Epithelial cell of esophagus (primary cell): ENCODE measurements around the gene C16orf54.
A peak's percentile ranks its signal among the peaks of the same experiment; 100 is the strongest.

Experiments used
- DNase-seq: peaks from one replicate; pipeline ENCODE4 v3.0.0; 2010; ENCODE audit warnings: low read depth
- H3K4me3 ChIP-seq: 2 replicates; pipeline ENCODE4 v1.5.1; 2011; ENCODE audit warnings: mild to moderate bottlenecking, low read length, control low read depth
- TF ChIP-seq, protein P1 (sequence below): IDR thresholded peaks from 2 replicates; pipeline ENCODE4 v1.5.1; 2011; ENCODE audit warnings: low read depth, mild to moderate bottlenecking, low read length, control low read depth, inconsistent platforms; ENCODE audit not compliant: insufficient read depth; ENCODE audit errors: missing control alignments

Gene C16orf54

DNA sequence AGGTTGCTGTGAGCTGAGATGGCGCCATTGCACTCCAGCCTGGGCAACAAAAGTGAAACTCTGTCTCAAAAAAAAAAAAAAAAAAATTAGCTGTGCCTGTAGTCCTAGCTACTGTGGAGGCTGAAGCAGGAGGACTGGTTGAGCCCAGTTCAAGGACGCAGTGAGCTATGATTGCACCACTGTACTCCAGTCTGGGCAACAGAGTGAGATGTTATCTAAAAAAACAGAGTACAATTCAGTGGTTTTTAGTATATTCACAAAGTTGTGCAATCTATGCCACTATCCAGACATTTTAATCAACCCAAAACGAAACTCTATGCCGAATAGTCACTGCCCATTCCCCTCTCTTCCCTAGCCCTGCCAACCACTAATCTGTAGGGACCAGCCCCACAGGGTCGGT, 25.1 kb downstream of the C16orf54 start:
- no peak for DNase-seq
- H3K4me3 ChIP-seq = no peak overlapping the region
- TF ChIP-seq, protein P1, sequence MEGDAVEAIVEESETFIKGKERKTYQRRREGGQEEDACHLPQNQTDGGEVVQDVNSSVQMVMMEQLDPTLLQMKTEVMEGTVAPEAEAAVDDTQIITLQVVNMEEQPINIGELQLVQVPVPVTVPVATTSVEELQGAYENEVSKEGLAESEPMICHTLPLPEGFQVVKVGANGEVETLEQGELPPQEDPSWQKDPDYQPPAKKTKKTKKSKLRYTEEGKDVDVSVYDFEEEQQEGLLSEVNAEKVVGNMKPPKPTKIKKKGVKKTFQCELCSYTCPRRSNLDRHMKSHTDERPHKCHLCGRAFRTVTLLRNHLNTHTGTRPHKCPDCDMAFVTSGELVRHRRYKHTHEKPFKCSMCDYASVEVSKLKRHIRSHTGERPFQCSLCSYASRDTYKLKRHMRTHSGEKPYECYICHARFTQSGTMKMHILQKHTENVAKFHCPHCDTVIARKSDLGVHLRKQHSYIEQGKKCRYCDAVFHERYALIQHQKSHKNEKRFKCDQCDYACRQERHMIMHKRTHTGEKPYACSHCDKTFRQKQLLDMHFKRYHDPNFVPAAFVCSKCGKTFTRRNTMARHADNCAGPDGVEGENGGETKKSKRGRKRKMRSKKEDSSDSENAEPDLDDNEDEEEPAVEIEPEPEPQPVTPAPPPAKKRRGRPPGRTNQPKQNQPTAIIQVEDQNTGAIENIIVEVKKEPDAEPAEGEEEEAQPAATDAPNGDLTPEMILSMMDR = no peak

DNA sequence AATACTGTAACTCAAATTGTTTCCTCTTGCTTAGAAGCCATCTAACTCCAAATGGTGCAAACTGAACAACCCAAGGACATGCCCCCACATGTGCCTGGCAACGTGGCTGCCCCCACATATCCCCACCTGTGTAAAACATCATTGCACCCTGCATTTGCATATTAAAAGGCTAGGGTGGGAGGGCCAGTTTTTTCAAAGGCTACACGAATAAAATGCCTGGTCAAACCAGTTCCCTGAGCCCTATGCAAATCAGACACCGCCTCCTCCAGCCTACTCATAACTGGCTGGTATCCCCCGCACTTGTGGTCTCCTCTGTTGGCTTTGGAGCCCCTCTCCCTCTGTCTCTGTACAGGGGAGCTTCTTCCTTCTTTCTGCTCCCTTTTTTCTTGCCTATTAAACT, 26.7 kb downstream of the C16orf54 start:
- no peak overlapping the region for H3K4me3 ChIP-seq
- peak; percentile 30 for DNase-seq
- TF ChIP-seq, protein P1 = no peak

DNA sequence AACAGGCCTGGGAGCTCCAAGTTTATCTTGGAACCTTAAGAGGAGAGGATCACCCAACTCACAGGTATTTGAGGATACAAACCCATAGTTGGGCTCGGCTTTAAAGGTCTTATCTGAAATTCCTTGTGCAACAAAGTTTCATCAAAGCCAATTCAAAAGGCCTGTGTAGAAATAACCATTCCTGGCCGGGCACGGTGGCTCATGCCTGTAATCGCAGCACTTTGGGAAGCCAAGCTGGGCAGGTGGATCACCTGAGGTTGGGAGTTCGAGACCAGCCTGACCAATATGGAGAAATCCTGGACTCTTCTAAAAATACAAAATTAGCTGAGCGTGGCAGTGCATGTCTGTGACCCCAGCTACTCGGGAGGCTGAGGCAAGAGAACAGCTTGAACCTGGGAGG, 28.7 kb downstream of the C16orf54 start:
- H3K4me3 ChIP-seq = no peak overlapping the region
- TF ChIP-seq, protein P1 = no peak
- DNase-seq = no peak

DNA sequence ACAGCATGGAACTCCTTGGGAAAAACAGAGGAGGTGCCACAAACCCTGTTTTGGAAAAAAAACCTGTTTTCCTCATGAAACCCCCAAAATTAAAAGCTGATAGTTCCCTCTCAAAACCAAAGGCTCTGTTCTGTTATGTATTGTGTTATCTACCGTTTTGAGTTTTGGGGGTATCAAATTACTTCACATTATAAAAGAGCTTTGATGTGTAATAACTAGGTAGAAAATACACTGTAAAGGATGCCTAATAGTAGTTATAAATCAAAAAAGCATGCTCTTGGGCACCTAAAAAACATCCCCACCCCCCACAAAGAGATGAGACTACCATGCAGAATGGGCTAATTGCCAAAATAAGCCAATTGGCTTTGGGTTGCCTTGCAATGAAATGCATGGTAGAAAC, 30.8 kb downstream of the C16orf54 start:
- no peak overlapping the region for H3K4me3 ChIP-seq
- DNase-seq = no peak
- TF ChIP-seq, protein P1 = no peak

DNA sequence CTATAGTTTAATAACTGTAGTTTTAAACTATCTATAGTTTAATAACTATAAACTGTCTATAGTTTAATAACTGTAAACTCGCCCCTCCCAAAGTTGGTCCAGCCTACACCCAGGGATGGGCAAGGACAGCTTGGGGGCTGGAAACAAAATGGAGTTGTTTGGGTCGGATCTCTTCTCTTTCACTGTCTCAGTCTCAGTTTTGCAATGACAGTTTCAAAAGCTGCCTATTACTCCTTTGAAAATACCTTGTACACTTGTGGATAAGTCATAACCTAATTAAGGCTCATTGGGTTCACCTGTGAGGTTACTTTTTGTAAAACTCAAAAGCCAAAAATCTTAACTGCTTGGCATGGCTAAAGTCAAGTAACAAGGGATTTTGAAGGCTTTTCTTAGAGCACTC, 31.4 kb downstream of the C16orf54 start:
- H3K4me3 ChIP-seq = no peak overlapping the region
- no peak for DNase-seq
- TF ChIP-seq, protein P1 = no peak

DNA sequence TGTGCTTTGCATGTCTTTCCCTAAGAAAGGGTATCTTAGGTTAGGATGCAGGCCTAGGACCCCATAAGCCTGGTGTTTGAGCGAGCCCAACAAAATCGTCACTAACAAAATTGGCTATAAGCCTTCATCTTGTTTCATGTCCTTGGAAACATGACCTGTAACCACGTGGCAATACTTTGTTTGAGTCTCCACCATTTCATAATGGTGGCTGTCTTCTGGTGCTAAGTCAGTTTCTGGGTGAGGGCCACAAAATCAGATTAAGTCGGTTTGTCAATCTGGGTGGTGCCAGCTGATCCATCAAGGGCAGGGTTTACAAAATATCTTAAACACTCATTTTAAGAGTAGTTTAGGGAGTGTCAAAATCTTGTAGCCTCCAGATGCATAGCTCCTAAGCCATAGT, 33.0 kb downstream of the C16orf54 start:
- no peak overlapping the region for H3K4me3 ChIP-seq
- TF ChIP-seq, protein P1 = no peak
- DNase-seq = no peak
